GM19324 (cell line): ENCODE results near the gene CCR7.
A peak's percentile ranks its signal among the peaks of the same experiment; 100 is the strongest.

Experiments used
- ATAC-seq: cut with Tn5 transposase; IDR thresholded peaks from one replicate; pipeline ENCODE4 v1.9.1; 2021; ENCODE audit warnings: mild to moderate bottlenecking, moderate library complexity; ENCODE audit not compliant: unreplicated experiment, low FRiP score

CCR7 gene

DNA sequence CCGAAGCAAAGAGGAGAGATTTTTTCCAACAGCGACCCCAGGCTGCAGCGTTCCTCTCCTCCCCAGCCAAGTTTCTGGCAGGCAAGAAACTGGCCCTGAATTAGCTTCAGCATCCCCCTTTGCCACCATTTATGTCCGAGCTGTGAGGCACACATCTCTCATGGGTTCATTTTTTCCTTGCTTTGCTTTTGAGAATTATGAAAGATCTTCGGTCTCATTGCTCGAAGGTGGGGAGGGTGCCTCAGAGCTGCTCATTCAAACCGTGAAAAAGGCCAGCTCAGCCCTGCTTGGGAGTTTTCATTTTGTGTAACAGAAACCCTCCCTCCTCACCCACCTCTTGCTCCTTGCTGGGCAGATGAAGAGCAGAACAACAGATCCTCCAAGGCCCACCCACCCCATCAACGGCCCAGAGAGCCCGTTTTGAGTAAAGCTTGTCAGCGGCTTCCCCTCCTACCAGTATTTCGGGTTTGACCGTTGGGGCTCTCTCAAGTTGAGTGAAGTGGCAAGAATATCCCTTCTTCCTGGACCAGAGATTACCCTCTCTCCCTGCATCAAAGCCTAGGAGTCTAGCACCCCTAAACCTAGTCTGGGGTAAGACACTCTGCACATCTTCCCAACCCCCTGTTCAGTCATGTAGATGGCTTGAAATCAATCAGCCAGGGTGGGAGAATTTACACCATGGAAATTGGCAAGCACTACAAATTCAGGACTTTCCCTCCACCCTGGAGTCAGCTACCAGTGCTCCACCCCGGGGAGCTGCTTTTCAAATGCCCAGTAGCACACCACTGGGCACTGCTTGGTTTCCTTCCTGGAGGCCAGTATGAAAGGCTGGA is 1.8 kb downstream of the CCR7 start:
- no peak for ATAC-seq

DNA sequence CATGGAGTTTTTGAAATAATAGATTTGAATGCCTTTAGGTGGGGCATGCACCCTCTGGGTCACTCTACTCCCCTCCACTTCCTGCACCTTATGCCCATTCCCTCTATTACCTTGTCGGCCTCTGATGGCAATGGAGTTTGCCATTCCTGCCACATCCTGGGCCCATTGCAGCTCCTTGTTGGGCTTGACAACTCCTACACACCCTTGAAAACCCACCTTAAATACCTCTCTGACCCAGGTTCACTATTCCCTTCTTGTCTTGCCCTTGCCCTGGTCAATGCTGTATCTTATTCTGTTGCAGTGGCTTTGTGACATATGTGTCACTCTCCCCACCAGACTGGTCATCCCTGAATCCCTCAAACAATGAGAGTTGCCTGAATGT is 2.4 kb downstream of the CCR7 start:
- ATAC-seq: no peak

DNA sequence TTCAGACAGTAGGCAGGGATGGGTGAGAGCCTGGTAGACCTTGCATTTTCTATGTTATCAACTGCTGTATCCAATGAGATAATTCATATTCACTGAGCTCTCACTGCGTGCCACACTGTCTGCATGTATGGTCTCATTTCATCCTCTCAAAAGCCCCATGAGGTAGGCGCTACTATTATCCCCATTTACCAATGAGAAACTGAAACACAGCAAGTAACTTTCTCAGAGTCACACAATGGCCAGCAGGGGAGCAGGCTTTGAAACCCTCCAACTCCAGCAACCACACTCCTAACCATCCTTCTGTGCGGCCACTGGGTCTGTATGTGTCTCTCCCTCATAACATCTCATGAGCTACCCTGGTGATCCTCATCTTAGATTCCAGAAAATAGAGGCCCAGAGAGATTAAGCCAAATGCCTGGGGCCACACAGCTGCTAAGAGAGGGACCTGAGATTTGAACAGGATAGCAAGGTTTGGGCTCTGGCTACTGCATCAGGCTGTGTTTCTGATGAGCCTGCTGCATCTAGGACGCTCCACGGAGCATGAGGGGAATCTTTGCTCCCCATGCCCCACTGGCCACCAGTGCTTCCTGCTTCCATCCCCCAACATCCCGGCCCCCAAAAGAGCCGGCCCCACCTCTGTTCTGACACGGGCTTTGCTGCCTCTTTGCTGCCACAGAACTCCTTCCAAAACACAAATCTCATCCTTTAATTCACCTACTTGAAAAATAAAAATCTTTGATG is 3.2 kb downstream of the CCR7 start:
- ATAC-seq: no peak

DNA sequence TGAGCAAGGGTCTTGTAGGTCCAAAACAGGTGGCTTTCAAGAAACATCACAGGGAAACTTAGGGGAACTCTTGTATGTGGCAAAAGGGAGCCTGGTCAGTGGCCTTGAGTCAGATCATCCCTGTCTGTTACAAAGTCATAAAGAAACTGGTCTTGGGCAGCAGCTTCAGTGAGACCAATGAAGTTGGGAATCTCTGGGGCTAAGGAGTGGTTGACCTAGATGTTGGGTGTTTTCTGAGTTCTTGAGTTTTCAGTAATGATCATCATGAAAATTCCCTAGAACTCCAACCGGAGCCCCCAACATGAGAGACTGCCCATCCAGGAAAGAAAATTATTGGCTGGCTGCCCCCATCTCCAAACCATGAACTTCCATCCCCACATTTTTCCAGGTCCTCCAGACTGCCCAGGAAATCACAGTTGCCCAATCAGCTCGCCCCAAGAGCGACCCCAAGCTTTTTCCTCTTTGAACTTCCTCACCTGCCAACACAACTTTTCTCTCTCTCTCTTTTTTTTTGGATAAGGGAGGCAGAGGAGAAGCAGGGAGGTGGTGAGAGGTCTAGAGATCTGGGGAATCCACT is 3.9 kb downstream of the CCR7 start:
- no peak for ATAC-seq

DNA sequence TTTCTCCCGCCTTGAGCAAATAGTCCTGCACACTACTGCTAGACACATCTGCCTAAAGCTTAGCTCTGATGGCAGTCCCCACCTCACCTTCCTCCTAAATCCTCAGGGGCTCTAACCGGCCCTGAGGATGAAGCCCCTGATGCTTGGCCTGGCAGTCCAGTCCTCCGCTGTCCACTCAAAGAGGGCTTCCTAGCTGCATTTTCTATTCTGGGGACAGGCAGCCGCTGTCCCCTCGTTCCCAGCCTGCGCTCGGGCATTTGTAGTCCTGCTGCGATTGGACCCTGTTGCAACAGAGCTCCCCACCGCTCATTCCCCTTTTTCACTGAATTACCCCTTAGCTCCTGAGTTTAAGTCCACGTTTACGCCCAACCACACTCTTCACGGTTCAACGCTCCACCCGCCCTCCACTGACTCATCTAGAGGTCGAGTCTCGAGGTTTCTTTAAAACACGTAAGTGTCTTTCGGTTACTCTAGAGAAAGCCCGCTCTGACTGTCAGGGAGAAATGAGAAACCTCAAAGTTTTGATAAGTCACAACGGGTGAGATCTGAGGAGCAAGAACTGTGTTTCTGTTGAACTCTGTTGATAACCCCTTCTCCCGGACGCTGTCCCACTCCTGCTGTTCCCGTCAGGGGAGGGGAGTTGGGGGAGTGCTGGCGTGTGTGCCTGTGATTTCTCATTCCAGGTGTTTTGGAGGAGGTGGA is 4.5 kb downstream of the CCR7 start:
- ATAC-seq: peak; percentile 53

DNA sequence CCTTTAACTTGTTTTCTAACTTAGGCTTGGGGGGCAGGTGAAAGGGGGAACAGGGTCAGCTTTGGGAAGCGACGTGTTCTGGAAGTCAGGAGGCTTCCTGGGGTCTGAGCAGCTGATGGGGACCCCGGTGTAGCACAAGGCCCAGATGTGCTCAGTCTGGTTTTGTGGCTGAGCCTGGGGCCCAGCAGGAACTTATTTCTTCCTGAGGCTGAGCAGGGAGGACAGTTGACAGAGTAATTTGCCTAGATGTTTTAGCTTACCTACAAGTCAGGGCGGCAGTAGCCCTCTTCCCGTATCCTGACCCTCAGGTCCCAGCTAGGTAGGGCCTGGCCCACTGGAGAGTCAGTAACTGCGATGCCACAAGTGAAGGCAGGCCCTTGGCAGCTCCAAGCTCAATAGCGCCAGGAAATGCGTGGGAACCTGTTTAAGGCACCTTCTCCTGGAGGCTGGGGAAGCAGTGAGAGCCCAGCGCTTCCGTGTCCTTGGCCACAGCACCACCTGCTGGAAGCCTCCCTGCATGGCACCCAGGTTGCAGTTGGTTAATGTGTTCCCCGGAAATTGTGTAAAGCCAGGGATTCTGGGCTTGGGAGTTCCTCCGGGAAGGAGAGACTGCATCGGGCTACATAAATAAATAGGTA is 5.2 kb downstream of the CCR7 start:
- peak; percentile 29 for ATAC-seq

DNA sequence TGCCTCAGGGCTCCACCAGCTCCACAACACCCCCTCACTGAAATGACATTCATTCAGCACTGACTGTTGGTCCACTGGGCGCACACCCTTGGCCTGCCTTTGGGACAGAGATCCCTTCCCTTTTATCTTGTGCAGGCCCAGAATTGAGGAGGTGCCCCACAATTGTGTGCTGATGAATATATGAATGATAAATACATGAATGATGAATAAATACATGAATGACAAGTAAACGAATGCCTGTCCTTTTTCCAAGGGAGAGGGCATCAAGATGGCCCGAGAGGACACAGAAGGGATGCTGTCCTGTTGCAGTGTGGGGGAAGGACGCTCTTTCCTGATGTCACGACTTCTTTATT is 5.7 kb downstream of the CCR7 start:
- no peak for ATAC-seq

DNA sequence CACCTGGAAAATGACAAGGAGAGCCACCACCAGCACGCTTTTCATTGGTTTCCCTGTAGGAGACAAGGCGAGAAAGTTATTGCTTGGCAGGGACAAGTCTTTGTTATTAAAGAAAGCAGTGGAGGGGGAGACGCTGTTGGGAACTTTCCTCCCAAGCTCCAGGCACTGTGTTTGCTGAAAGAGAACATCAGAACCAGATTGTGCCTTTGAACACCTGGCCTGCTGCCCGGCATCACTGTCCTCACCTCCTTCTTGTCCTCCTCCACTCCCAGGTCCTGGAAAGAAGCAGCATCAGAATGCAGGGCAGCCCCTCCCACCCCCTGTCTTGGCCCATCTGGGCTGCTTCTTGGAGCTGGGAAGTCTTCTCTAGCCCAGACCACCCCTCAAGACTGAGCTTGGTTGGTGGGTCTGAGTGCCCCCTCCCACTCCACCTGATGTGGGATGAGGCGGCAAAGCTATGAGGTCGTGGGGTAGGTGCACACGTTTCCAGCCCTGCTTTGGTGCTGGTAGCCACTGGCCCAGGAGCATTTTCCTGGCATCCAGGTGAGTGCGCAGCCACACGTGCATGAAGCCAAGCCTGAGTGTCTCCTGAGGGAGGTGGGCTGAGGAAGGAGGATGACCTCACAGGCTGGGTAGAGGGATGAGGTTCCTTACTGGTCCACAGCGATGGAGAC is 6.2 kb downstream of the CCR7 start:
- no peak for ATAC-seq

DNA sequence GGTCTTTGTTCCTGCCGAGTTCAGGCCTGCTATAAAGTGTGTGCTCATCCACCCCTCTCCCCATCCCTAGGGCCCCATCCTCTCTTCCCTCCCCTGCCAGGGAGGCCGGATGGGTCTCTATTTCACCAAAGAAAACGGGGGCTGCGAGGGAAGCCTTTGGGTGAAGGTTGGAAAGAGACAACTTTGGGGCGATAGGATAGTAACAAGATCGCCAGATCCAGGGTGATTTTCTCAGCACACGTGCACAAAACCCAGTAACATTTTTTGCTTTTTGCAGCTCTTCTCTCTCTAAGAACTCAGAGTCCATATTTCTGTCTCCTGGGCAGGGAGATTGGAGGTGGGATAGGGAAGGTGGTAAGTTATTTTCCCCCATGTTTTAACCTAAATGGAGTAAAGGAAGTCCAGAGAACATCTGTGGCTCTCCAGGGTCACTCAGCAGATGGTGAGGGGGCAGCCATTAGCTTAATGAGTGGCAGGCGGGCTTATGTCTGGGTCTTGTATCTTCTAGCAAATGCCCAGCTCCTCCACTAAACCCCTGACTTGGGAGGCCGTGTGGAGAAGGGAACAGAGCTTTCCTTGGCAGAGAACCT is 6.9 kb downstream of the CCR7 start:
- ATAC-seq: no peak

DNA sequence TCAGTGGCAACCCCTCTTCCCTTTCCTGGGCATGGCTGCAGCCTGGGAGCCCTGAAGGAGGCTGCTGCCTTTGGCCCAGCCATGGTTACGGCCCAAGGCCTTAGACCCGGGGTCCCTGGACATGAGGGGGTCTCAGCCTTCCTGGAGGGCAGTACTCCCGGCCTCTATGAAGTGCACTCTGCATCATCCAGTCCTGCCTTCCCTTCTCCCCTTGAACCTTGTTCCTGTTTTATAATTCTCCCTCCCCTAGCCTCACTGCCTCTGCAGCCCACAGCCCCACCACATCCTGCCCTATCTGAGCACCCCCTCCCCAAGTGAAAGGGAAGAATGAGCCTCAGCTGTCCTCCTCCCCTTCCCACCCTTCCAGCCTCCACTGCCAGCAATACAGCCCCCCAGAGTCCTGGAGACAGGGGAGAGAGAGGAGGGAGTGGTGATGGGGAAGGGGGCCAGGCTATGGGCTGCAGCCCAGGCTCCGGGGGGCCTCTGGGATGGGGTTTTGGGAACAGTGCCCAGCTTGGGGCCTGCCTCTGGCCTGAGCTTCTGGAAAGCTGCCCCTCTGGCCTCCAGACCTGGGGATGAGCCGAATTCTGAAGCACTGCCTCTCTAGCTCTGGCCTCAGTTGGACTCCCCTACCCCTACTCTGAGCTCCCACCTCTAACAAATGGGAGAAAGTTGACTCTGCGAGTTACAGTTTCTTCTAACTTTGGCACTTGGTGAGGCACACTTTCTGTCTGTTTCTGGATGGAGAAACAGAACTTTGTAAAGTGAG is 7.6 kb downstream of the CCR7 start:
- ATAC-seq: no peak

DNA sequence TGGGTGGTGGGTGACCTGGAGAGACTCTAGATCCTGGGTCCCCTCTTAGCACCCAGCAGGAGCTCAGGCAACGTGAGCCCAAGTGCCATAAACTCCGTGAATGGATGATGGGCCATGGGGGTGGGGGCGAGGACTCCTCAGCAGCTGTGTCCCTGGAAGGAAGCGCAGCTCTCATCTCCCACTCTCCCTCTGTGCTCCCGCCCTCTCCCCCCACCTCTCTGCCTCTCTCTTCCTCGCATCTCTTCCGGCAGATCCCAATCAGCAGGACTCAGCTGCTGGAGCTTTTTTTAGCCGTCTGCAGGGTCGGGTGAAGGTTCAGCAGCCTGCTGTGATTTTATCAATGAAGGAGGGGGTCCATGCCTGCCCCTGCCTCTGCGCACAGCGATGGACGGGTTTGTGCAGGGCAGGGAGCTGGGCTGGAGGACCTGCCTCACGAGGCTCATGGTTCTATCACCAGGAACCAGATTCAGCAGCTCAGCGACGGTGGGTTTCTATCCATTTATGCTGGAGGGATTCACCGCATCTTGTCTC is 8.3 kb downstream of the CCR7 start:
- ATAC-seq: no peak

DNA sequence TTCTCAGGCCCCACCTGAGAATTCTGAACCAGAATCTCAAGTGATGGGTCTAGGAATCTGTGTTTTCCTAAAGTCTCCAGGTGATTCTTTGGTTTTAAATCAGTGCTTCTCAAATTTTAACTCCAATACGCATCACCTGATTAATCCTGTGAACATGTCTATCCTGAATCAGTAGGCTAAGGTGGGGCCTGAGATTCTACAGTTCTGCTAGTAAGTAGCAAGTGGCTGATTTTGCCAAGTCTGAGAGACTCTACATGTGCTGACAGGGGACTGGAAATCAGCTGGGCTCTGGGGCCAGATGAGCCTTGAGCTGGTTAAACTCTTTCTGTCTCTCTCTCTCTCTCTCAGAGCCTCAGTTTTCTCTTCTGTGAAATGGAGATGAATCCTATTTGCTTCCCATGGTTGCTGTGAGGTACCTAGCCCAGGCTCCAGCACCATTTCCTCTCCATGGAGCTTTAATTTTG is 9.0 kb downstream of the CCR7 start:
- ATAC-seq: no peak

DNA sequence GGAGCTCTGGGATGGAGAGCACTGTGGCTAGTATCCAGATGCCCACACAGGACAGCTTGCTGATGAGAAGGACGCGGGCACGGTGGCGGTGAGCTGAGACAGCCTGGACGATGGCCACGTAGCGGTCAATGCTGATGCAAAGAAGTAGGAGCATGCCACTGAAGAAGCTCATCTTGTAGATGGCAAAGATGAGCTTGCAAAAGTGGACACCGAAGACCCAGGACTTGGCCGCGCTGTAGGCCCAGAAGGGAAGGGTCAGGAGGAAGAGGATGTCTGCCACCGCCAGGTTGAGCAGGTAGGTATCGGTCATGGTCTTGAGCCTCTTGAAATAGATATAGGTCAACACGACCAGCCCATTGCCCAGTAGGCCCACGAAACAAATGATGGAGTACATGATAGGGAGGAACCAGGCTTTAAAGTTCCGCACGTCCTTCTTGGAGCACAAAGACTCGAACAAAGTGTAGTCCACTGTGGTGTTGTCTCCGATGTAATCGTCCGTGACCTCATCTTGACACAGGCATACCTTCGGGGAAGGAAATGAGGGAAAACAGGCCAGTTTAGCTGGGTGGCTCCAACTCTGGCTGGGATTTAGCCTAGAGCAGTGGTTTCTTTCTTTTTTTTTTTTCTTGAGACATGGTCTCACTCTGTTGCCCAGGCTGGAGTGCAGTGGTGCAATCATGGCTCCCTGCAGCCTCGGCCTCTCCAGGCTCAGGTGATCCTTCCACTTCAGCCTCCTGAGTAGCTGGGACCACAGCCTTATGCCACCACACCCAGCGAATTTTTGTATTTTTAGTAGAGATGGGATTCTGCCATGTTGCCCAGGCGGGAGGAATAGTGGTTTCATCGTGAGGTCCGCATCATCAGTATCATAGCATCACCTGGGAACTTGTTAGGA is 9.7 kb downstream of the CCR7 start:
- no peak for ATAC-seq

DNA sequence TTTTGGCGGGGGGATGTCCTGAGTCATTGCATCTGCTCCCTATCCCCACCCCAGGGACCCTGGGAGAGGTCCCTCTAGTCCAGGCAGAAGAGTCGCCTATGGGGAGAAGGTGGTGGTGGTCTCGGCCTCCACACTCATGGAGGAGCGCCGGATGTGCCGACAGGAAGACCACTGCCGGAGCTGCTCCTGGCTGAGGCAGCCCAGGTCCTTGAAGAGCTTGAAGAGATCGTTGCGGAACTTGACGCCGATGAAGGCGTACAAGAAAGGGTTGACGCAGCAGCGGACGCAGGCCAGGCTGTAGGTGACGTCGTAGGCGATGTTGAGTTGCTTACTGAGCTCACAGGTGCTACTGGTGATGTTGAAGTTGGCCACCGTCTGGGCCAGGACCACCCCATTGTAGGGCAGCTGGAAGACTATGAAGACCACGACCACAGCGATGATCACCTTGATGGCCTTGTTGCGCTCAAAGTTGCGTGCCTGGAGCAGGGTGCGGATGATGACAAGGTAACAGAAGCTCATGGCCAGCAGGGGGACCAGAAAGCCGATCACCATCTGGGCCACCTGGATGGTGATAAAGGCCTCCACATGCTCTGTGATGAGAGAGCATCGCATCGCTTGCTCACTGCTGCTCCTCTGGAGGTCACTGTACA is 10.5 kb downstream of the CCR7 start:
- no peak for ATAC-seq

DNA sequence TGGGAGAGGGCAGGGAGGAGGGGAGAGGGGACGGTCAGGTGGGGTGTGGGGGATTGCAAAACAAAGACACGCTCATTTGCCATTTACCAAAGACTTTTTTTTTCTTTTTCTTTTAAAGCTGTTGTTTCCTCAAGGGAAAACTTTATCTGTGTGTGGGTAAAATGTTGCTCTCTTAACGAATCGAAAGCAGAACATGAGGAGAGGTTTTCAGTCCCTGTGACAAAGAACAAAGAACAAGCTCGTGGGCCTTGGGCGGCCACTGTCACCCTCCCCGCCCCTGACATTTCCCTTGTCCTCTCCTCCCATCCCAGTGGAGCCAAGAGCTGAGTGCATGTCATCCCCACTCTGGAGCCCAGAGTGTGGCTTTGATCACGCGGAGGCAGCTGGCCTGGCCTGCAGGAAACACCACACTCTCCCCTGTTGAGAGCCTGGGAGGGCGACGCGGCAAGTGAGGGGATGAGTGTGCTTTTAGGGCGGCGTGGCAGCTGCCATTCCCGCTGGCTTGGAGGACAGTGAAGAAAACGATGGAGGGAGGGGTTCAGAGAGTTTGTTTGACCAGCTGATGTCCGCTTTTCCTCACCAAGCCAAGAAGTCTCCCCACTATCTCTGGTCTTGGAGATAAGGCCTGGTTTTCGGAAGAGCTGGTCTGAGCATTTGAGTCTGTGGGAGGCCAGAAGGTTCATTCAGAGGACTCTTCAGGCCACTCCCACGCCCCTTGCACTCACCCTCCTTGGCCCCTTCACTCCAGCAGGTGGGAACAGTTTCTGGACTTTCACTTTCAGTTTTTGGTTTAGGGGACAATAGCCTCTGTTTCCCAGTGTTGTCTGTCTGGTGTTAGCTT is 11.4 kb downstream of the CCR7 start:
- no peak for ATAC-seq
